ENCODE measurements around the gene CHMP2A. TPM values are rescaled to one million over a fixed set of nuclear protein-coding genes. Genes with fewer than 3 reads are reported as not detected.

The CHMP2A gene
- total RNA-seq, 4 donors from 2014 or later = 30.9 to 77.8 (median 56.0) TPM

DNA sequence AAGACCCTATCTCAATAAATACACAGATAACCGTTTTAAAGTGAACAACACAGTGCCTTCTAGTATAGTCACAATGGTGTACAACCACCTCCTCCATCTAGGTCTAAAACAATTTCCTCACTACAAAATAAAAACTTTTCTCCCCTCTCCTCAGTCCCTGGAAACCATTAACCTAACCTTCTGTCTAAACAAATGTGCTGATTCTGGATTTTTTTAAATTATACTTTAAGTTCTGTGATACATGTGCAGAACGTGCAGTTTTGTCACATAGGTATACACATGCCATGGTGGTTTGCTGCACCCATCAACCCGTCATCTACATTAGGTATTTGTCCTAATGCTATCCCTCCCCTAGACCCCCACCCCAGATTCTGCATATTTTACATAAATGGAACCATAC lies 25.5 kb downstream of the CHMP2A start:
- no peak for DNase-seq
- Histone ChIP-seq H3K4me1 (no peaks in the 10 kb centered on the region), H3K4me3 (no peak overlapping the region), H3K36me3 (no peaks in the 10 kb centered on the region), H3K27ac (no peak overlapping the region), H3K9me3 (no peaks in the 10 kb centered on the region), H3K27me3 (no peaks in the 10 kb centered on the region)
- TF ChIP-seq CTCF (IDR thresholded peaks at IDR 0.05) (no peak), POLR2A (IDR thresholded peaks at IDR 0.05) (no peak)
- intact Hi-C loops (cut with DNase I; ENCODE audit: low total_unique reads) = no loop called here

GRCh38 chr19:58522709-58523108 lies 32.2 kb downstream of the CHMP2A start:
- intact Hi-C loops (cut with DNase I; ENCODE audit: low total_unique reads) = no loop called here

DNA sequence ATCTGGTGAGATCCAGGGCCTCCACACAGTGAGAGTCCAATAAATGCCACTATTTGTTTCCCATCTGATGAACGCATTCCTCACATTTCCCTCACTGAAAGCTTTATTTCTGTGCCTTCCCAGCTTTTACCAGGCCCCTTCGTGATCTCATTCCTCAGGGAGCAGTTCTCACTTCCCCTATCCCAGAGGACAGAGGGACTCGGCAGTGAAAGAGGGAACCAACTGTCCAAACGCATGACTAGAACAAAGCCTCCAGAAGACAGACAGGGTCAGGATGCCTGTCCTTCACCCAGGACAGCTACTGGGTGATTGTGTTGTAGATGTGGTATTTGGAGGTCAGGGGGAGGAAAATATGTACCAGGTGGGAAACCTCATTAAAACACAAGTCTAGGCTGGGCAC lies 33.3 kb downstream of the CHMP2A start:
- Histone ChIP-seq H3K36me3 (no peaks in the 10 kb centered on the region), H3K27ac (no peak overlapping the region), H3K9me3 (no peaks in the 10 kb centered on the region), H3K4me1 (peaks cover 0 to 12% of the 10 kb centered on the region in 2 donors), H3K27me3 (no peaks in the 10 kb centered on the region), H3K4me3 (no peak overlapping the region)
- DNase-seq = no peak
- TF ChIP-seq CTCF (IDR thresholded peaks at IDR 0.05) = no peak
- TF ChIP-seq POLR2A (IDR thresholded peaks at IDR 0.05) = no peak
- intact Hi-C loops (cut with DNase I; ENCODE audit: low total_unique reads) = no loop called here

More at GRCh38 chr19:58522709-58523108, 32.2 kb downstream of the CHMP2A start:
- no peaks in the 10 kb centered on the region for H3K9me3 ChIP-seq
- DNase-seq = no peak
- no peak overlapping the region for H3K27ac ChIP-seq
- peaks cover 0 to 12% of the 10 kb centered on the region in 2 donors for H3K4me1 ChIP-seq
- H3K36me3 ChIP-seq = no peaks in the 10 kb centered on the region
- H3K4me3 ChIP-seq = no peak overlapping the region
- TF ChIP-seq CTCF (IDR thresholded peaks at IDR 0.05) (no peak), POLR2A (IDR thresholded peaks at IDR 0.05) (no peak)
- no peaks in the 10 kb centered on the region for H3K27me3 ChIP-seq

DNA sequence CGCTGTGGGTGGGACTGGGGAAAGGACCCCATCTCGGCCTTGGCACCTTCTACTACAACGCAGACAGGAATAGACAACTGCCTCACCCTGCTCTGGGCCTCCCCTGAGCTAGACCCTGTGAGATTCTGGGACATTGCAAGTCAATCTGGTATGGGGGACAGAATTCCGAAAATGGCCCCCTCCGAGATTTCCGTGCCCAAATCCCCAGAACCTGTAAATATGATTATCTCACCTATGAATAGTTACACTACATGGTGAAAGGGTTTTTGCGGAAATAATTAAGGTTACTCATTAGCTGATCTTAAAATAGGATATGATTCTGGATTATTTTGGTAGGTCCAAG lies 34.7 kb downstream of the CHMP2A start:
- no peak for DNase-seq
- intact Hi-C loops (cut with DNase I; ENCODE audit: low total_unique reads) = no loop called here
- Histone ChIP-seq H3K36me3 (no peaks in the 10 kb centered on the region), H3K27ac (peak overlapping the region; percentile 89 to 96), H3K4me3 (peak overlapping the region; percentile 88 to 89), H3K9me3 (no peaks in the 10 kb centered on the region), H3K4me1 (peaks cover 0 to 12% of the 10 kb centered on the region in 2 donors), H3K27me3 (no peaks in the 10 kb centered on the region)
- no peak for TF ChIP-seq CTCF (IDR thresholded peaks at IDR 0.05)
- TF ChIP-seq POLR2A (IDR thresholded peaks at IDR 0.05) = no peak

DNA sequence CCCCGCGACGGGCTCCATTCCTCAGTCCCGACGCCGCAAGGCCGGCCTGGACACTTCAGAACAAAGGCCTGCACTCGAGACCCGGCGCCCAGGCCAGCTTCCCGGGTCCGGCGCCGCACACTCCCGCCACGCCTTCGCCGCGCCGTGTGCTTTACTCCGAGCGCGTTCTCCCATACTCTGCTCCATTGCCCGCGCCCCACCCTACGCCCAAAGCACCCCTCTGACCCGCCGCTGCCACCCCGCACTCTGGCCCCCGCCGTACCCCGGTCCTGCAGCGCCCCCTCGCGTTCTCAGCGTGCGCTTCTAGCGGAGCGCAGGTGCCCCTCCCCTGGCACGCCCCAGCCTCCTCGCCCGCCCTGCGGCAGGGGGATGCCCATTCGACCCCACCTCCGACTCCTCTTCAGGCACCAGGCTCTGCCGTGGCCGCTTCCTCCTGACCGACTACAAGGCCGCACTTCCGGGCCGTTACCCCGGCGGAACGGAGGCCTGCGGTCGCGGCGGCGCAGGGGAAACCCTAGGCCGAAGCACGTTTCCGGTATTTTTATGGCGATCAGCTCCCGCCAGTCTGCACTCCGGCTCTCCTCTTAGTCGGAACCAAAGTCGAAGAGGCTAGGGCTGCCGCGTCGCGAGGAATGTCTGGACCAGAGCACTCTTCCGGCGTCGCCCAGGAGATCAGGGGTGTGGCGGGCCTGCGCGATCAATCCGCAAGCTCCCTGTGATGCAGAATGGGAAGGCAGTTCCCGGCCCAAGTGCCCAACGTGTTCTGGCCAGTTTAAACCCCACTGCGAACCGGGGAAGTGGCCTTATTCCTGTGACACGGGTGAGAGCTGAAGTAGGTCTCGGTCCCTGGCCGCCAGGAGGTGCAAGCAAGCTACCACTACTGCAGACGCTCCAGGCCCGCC lies 35.3 kb downstream of the CHMP2A start, which contains the start of gene ZBTB45:
Gene ZBTB45 (minus strand): TSS at position 456 of the 902 bp plus-strand sequence. CDS start 2,137 bp downstream, outside the sequence.
- peak within 1 kb of the TSS; percentile 89 to 96 for H3K27ac ChIP-seq
- TF ChIP-seq CTCF (IDR thresholded peaks at IDR 0.05) = peak; percentile 57 to 90 (median 75)
- peak; percentile 25 to 67 for TF ChIP-seq POLR2A (IDR thresholded peaks at IDR 0.05)
- H3K36me3 ChIP-seq = no peaks in the 10 kb centered on the region
- peaks cover 0 to 12% of the 10 kb centered on the region in 2 donors for H3K4me1 ChIP-seq
- no peaks in the 10 kb centered on the region for H3K9me3 ChIP-seq
- H3K27me3 ChIP-seq = no peaks in the 10 kb centered on the region
- peak within 1 kb of the TSS; percentile 88 to 89 for H3K4me3 ChIP-seq
- intact Hi-C loops (cut with DNase I; ENCODE audit: low total_unique reads) = no loop called here
- DNase-seq = peak; percentile 93 to 94

Data from uterus (tissue), 4 donors.